HG03565 (cell line): ENCODE results near the gene BMP4.
"Not testable (repeated sequence)": the region's sequence is repeated elsewhere in the genome, so short reads cannot be mapped to it uniquely, and the experiment has no call there.

Experiments used
- ATAC-seq: cut with Tn5 transposase; IDR thresholded peaks from one replicate; pipeline ENCODE4 v1.9.1; 2021; ENCODE audit warnings: mild to moderate bottlenecking, moderate library complexity; ENCODE audit not compliant: unreplicated experiment

The BMP4 gene

DNA sequence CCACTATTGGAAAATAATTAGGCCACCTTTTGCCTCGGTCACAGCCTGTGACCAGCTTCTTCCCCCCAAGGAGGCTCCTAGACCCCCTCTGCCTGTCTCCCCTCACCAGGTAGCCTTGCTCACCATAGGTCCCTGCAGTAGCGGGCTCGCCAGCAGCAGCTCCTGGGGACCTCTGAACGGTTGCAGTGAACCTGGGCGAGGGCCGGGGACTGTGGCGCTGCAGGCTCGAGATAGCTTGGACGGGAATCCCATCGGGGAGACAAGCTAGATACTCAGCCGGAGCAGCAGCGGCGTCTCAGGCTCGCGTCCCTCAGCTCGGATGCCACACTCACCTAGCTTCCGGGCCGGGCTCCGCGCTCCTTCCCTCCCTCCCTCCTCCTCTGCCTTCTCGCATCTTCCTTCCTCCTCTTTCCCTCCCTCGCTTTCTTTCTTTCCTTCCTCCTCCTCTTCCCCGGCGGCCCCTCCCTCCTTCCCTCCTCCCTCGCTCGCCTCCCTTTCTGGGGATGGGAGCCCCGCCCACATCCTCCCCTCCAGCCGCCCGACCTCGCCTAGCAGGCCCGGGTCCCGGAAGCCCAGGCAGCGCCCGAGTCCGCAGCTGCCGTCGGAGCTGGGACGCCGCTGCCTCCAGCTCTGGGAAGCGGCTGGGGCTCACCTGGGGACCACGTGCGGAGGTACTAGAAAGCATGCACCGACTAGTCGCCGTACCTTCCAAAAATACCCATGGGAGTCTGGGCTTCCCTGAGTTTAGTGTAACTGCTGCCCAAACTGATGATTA, at the start of gene BMP4:
BMP4 (minus strand) TSS at position 399 of the 775 bp plus-strand sequence. CDS start 4,603 bp downstream, outside the sequence.
- no peak for ATAC-seq

DNA sequence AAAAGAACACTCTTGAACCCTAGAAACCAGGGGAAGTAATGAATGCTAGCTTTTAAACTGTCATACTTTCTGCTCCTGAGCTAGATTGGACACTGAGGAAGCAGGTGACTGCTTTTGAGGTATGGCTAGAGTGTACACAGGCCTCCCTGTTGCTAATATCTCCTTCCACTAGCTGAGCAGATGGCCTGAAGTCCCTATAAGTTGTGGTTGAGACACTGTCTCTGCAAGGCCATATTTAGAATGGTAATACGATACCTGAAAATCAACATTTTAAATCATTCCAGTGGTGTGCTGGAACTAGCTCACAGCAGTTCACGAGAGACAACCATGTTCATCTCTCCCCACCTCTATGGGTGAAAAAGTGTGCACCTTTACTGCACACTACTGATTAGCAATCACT, 46.4 kb upstream of the BMP4 start:
- ATAC-seq: no peak

DNA sequence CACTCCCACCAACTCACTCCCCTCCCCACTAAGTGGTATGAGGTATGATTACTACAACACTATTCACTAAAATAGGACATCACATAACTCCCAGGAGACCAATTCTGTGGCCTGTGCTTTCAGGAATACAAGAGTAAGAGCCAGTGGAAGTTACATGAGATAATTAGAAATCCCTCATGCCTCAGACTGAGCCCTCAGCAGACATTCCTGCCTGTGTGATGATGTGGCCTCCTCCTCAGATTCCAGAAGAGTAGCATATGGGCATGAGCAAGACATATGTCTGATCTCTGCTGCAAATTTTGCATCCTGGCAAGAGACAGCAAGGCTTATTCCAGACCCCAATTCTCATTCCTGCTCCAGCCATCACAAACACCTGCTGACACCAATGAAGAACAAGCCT, 46.0 kb upstream of the BMP4 start:
- ATAC-seq: no peak

DNA sequence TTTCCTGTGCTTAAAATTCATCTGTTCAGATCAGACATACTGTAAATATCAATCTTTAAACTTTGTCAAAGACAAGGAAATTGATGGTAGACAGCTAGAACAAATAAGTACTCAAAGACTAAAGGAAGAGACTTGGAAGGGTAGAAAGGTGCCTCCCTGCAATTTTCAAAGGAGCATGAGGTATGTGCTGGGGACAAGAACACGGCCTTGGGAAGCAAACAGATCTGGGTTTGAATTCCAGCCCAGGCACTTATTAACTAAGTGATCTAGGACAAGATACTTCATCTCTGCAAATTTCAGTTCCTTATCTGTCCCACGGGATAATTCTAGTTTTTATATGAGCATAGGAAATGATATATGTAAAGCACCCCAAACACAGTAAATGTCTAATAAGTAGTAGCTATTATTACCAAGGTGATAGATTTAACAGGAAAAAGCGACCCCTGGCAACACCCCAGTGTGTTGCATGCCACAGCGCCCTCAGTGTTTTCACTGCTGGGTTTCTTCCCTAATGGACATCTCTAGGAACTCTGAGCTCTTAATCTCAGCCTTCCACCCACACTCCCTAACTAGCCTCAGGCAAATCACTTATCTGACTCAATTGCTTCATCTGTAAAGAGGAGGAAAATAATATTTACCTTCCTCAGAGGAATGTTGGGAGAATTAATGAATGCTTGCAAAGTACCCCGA, 44.7 kb upstream of the BMP4 start:
- ATAC-seq: no peak

DNA sequence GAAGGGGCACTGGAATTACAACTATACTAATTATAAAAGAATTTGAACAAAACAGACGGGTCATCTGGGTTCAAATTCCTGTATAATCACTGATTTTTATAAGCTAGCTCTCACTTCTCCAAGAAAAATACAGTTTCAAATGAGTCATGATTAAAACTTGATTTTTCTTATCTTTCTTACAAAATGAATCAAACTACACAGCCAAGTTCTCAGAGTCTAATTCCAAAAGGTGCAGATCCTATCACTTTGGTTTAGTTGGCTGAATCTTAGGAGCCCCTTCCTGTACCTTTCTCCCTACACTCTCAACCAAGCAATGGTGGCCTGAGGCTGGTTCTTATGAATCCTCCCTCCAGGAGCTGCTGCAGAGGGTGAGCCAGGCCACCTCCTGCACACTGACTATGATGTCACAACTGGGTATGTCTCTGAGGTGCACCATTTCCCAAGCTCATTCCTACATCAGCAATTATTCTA, 43.8 kb upstream of the BMP4 start:
- ATAC-seq: no peak

DNA sequence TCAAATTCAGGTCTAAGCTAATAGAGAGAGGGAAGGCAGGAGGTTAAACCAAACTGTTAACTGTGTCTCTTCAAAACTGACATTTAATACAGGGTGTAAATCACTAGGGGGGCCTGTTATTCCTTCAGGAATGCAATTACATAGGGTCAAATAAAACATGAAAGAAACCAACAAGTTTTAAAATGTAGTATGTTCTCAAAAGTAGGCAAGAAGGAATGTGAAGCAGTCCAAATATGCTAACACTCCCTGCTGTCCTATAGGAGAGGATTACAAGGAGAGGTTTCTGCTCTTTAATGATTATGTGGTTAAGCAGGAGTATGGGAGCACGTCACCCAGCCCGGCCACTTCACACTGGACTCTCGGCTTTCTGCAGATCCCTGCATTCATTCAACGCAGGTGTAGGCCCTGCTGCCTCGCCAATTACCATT, 42.5 kb upstream of the BMP4 start:
- ATAC-seq: no peak

DNA sequence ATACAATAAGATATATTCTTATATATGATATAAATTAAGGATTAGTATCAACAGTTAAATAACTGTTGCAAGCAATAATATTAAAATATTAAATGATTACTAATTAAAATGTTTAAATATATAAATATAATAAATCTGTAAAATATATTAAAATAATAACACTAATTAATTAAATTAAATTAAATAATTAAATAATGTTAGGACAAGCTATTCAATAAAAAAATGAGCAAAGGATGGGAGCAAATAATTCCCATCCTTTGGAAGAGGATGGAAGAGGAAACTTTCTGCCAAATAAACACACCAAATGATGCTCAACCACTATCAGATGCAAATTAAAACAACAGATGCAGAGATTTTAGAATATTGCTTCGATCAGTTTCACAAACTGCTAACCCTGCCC, 39.4 kb upstream of the BMP4 start:
- ATAC-seq: no peak

DNA sequence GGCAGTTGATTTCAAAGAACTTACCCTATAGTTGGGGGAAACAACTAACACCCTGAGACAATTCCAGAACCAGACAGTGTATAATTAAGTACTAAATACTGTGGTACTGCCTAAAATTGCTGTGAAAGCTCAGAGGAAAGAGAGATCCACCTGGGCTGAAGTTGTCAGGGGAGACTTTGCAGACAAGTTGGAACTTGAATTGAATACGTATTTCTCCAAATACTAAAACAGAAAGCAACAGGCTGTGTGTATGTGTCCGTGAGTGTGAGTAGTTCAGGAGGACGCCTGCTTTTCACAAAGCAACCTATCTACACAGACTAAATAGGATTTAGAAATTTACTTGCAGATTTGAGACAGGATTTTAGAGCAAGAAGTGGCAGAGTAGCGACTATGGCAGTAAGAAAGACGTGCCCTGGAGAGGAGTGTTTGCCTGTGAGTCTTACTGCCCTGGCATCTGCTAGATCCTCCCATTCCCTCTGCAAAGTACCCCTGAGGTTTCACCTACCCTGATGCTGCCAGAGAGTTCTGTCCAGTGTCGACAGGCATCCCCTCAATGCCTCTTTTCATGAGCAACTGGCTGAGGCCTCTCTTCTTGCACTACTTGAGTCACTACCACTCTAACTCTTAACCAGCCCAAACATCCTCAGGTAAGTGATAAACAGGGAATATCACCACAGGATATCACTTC, 37.4 kb upstream of the BMP4 start:
- ATAC-seq: no peak

DNA sequence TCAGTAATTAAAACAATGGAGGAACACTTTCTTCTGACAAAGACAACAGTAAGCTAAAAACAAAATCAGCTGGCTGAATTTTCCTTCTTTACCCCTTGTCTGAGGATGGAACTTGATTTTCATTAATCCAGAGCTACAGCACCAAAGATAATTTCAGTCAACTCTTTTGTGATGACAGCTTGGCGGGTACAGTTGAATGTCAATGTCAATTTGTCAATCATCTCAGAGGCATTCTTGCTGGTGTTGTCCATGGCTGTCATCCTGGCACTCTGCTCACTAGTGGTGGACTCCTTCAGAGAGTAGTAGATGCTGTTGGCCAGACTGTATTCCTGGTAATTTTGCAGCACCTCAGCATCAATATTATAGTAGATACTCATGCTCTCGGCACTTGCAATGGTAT, 34.4 kb upstream of the BMP4 start:
- ATAC-seq: no peak

DNA sequence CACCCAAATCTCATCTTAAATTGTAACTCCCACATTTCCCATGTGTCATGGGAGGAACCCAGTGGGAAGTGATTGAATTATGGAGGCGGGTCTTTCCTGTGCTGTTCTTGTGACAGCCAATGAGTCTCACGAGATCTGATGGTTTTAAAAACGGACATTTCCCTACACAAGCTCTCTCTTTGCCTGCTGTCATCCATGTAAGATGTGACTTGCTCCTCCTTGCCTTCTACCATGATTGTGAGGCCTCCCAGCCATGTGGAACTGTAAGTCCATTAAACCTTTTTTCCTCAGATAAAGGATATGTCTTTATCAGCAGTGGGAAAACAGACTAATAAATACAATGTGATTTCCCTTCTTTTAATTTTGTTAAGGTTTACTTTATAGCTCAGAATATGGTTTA, 30.1 kb upstream of the BMP4 start:
- not testable (repeated sequence) for ATAC-seq

DNA sequence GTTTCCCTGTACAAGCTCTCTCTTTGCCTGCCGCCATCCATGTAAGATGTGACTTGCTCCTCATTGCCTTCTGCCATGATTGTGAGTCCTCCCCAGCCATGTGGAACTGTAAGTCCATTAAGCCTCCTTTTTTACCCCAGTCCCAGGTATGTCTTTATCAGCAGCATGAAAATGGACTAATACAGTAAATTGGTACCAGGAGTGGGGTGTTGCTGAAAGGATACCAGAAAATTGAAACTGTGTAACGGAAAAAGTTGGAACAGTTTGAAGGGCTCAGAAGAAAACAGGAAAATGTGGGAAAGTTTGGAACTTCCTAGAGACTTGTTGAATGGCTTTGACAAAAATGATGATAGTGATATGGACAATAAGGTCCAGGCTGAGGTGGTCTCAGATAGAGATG, 28.3 kb upstream of the BMP4 start:
- ATAC-seq: not testable (repeated sequence)

DNA sequence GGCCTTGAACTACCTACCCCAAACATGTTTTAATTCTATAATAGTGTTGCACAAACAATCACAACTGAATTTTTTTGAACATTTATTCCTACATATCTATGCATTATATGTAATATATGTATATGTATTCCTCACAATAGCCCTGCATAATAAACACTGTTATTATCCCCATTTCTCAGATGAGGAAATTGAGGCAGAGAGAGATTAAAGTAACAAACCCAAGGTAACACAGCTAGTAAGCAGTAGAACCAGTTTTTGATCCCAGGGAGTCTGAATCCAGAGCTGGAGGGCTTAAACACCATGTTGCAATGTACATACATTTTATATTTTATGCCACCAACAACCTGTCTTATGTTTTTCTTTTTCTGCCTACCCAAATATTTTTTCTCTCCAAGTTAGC, 26.5 kb upstream of the BMP4 start:
- ATAC-seq: no peak

DNA sequence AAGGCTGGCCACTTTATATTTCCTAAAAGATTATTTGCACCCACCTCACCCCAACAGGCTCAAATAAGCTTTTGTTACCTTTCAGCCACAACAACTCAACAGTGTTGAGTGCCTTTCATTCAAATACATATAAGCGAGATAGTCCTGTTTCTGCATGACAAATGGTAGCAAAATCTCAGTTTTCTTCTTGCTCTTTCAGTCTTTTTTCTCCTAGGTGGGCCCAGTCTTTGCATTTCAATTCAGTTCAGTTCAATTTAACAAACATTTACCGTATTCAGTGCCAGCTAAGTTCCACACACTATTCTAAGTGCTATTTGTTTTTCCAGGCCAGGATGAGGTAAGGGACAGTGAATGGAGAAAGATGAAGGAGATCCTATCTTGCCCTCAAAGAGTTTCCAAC, 25.9 kb upstream of the BMP4 start:
- ATAC-seq: no peak

DNA sequence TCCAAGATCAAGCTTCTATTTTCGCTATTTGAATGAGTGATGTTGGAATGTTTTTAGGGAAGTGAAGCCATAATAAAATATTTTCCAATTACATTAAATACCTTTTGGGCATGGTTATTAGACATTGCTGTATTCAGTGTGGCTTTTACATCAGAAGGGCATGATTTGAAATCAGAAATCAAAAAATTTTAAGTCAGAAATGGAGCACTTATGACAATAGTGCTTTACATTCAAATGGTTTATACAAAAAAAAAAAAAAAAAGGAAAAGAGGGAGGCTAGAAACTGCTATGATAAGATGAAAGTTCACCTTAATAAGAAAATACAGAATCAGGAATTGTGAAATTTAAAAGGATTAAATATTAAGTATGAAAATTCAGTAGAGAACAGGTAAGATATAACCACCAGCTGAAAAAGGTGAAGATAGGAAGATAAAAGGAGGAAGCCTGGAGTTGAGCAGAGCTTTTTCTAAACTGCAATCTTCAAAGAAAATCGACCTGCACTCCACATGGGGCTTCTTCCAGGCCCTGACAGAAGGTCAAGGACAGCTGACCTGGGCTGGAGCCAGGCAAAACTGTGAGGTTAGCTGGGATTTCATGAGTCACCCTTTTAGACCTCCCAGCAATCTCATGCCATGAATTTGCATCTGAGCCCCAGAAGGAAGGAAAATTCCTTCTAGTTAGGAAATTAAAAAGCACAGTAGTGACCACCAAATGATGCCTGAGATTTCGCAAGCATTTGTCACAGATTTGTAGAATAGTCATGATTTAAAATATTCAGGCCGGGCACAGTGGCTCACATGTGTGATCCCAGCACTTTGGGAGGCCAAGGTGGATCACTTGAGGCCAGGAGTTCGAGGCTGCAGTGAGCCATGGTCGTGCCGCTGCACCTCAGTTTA, 23.4 kb upstream of the BMP4 start:
- ATAC-seq: no peak

DNA sequence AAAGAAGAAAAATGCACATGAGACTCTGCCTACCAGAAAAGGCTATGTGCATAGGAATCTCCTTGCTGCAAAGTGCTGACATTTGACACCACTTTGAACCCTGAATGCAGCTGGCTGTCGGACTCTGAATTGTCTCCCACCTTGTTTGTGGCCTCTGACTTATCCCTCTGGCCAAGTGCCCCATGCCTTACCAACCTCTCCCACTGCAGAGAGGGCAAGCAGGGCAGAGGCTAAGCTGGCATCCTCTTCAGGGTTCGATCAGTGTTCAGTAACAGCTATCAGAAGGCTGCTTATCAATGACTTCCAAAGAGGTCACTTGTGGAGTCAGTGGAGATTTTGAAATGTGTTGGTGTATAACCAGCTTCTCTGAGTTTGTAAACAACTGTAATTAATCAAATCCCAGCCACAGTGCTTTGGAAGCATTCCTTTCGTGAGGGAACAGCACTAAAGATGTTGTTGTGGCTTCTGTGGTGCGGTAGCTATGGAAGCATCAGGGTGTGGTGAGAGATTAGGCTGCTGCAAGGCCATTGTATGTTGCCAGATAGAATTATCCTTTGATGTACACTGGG, 22.6 kb upstream of the BMP4 start:
- no peak for ATAC-seq

DNA sequence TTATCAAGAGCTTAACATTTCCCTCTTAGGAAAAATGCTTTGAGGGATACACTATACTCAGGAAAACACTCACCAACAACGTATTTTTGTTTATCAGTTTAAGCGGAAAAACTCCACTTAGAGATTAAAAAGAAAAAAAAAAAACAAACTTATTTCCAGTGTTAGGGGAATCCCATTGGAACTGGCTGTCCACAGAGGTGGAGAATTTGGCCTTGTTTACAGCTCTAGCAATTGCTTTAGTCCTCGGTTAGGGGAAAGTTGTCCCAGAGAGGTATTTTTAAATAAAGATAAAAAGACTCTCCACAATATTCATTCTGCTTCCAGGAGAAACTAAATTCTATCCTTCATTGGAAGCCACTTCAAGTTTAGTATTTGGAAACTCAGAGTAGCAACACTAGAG, 21.6 kb upstream of the BMP4 start:
- no peak for ATAC-seq

DNA sequence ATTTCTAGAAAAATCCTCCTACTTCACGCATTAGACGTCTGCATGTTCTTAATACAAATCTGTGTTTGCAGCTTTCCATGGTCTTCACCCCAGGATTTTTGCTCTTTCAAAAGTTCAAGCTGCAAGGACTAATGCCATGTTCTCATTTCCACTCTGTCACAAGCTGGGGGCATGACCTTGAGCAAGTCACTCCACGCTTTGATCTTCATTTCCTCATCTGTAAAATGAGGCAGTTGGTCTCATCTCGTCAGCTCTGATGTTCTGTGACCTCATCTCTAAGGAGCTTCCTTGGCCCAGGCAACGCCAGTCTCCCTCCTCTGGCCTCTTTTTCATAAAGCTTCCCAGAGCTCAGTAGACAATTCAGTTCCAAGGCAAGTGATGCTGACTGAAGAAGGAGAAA, 18.8 kb upstream of the BMP4 start:
- ATAC-seq: no peak

DNA sequence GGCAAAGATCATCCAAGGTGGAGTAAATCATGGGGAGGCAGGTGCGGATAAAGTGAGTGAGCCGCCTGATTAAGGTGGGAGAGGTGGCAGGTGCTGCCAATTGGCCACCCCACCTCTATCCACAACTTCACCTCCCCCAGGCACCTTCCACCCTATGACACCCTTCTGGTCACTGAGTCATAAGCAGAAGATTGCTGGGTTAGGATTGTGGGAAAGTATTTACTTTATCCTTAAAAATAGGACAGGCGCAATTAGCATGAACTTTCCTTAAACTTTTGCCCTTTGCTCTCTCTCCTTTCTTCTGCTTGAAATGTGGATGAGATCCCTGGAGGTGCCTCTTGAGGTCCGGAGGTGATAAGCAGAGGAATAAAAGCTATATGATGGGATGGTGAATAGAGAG, 14.9 kb upstream of the BMP4 start:
- no peak for ATAC-seq

DNA sequence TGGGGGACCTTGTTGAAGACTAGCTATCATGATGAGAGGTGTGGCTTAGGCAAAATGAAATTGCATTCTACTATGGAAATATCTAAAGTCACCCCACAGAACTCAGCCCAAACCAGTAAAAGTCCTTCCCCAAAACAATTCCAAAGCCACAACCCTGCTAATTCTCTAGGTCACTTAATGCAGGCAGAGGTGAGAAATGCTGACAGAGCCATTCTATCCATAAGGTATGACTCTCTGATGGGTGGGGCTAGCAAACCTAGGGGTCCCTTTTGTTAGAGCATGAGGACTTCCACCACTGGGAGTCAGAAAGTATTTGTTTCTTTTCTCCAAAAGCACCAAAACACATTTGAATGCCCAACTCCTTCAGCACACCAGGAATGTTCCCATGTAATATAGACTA, 12.7 kb upstream of the BMP4 start:
- no peak for ATAC-seq

DNA sequence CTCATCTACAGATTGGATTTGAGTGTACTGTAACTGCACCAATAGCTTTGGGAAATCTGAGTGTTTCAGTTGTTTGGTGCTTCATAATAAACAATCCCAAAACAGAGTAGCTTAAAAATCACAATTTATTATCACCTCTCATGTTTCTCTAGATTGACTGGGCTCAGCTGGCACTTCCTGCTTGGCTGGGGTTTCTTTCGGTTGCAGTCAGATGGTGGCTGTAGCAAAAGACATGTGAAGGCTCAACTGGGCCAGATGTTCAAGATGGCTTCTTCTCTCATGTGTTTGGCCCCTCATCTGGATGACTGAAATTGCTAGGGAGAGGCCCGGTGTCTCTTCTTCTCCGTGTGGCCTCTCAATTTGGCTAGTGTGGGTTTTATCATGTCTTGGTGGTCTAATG, 12.1 kb upstream of the BMP4 start:
- no peak for ATAC-seq

DNA sequence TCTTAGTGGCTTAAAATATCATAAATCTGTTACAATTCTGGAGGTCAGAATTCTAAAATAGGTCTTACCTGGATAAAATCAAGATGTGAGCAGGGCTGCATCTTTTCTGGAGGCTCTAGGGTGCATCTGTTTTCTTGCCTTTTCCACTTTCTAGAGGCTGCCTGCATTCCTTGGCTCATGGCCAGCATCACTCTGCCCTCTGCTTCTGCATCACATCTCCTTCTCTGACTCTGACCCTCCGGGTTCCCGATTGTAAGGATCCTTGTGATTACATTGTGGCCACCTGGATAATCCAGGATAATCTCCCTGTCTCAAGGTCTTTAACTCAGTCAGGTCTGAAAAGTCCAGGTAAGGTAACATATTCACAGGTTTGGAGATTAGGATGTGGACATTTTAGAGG, 11.0 kb upstream of the BMP4 start:
- no peak for ATAC-seq
